ENCODE results near the gene TAP1. TPM values are rescaled to one million over a fixed set of nuclear protein-coding genes. Genes with fewer than 3 reads are reported as not detected.

The TAP1 gene
- total RNA-seq, 1 experiment from 2014 or later: 12.1 TPM

- H3K18ac ChIP-seq (ENCODE audit: insufficient read length, low read depth, low read length): no peak overlapping the region
- no peak for DNase-seq
- H3K9ac ChIP-seq (ENCODE audit: extremely low read depth, insufficient read length, low read length): no peak overlapping the region
- no peak overlapping the region for H2AFZ ChIP-seq (ENCODE audit: low read length)
- H3K27me3 ChIP-seq (ENCODE audit: insufficient read depth, low read length): no peaks in the 10 kb centered on the region
- no peak overlapping the region for H4K91ac ChIP-seq (ENCODE audit: insufficient read length, low read depth, low read length)
- H2AK5ac ChIP-seq (ENCODE audit: insufficient read length, low read length): no peak overlapping the region
- no peaks in the 10 kb centered on the region for H3K4me1 ChIP-seq (ENCODE audit: insufficient read depth, low read length)
- H3T11ph ChIP-seq (ENCODE audit: low read length): no peak overlapping the region
- H3K4me1 Mint-ChIP-seq: peaks cover 0 to 6% of the 10 kb centered on the region in 2 experiments; a peak in 2 of 4 replicates
- no peak overlapping the region for H3K27ac ChIP-seq (ENCODE audit: insufficient read length, low read depth, low read length)
- no peaks in the 10 kb centered on the region for H3K9me3 Mint-ChIP-seq
- no peak overlapping the region for H3K4me3 Mint-ChIP-seq
- no peaks in the 10 kb centered on the region for H3K79me2 ChIP-seq (ENCODE audit: insufficient read depth, low read length)
- H3K27ac Mint-ChIP-seq: no peak overlapping the region
- no peak overlapping the region for H2BK120ac ChIP-seq (ENCODE audit: low read depth, low read length, poor library complexity, severe bottlenecking)
- H3K9me3 ChIP-seq (ENCODE audit: control insufficient read depth, low read depth, low read length): no peaks in the 10 kb centered on the region
- peaks cover 5 to 14% (median 7%) of the 10 kb centered on the region in 3 experiments; a peak in 5 of 7 replicates for H3K36me3 Mint-ChIP-seq (ENCODE audit: insufficient read depth in 1 of 3, low read depth in 3 of 3)
- no peak overlapping the region for H4K5ac ChIP-seq (ENCODE audit: insufficient read length, low read depth, low read length)
- no peak overlapping the region for H4K8ac ChIP-seq (replicated peaks; ENCODE audit: insufficient read length, low read depth, low read length)
- H2BK15ac ChIP-seq (ENCODE audit: low read depth, low read length): no peak overlapping the region
- WGBS (ENCODE audit: extremely low coverage, insufficient read length, low lambda C conversion rate): no CpG with 5 or more reads among the region's 3 CpGs
- H2BK5ac ChIP-seq (ENCODE audit: insufficient read length, low read length): no peak overlapping the region
- no peak overlapping the region for H3K56ac ChIP-seq (ENCODE audit: insufficient read length, low read depth, low read length)
- no peaks in the 10 kb centered on the region for H3K27me3 Mint-ChIP-seq (ENCODE audit: low read depth)
- H3K79me1 ChIP-seq (ENCODE audit: insufficient read depth, low read depth, low read length, poor library complexity, severe bottlenecking): no peaks in the 10 kb centered on the region
- TF ChIP-seq CTCF (conservative IDR thresholded peaks at IDR 0.05): no peak
- no peak overlapping the region for H3K23ac ChIP-seq (ENCODE audit: insufficient read length, low read depth, low read length)
- no peaks in the 10 kb centered on the region for H4K20me1 ChIP-seq (ENCODE audit: control insufficient read depth, insufficient read depth, insufficient read length)
- H3K4ac ChIP-seq (ENCODE audit: low read depth, low read length): no peak overlapping the region
- no peak overlapping the region for H2BK20ac ChIP-seq (ENCODE audit: low read depth, low read length, poor library complexity, severe bottlenecking)
- H3K14ac ChIP-seq (ENCODE audit: insufficient read depth, low read length): no peak overlapping the region
- H3K23me2 ChIP-seq (ENCODE audit: insufficient read length, low read depth, low read length, poor library complexity, severe bottlenecking): no peaks in the 10 kb centered on the region
- H2BK12ac ChIP-seq (ENCODE audit: insufficient read length, low read depth, low read length): no peak overlapping the region
- H3K4me2 ChIP-seq (ENCODE audit: insufficient read depth, insufficient read length, low read length): no peak overlapping the region
Observed at GRCh38 chr6:32827025-32827424, 26.5 kb downstream of the TAP1 start.
